ENCODE data around the gene STAT2.
"Not testable (repeated sequence)": the region's sequence is repeated elsewhere in the genome, so short reads cannot be mapped to it uniquely, and the experiment has no call there.

STAT2 gene

GRCh38 chr12:56361487-56362129 lies 1.7 kb upstream of the STAT2 start:
- no peak for DNase-seq (ENCODE audit: low read depth)

- peak; percentile 84 for DNase-seq (ENCODE audit: low read depth)
These were observed 923 bp downstream of the STAT2 start for GRCh38 chr12:56358836-56359532.

- no peak for DNase-seq (ENCODE audit: low read depth)
These were observed 8.6 kb downstream of the STAT2 start for GRCh38 chr12:56351325-56351724.

GRCh38 chr12:56350662-56351061 lies 9.2 kb downstream of the STAT2 start:
- no peak for DNase-seq (ENCODE audit: low read depth)

GRCh38 chr12:56348776-56349175 lies 11.1 kb downstream of the STAT2 start:
- DNase-seq (ENCODE audit: low read depth) = no peak

GRCh38 chr12:56347255-56347654 lies 12.7 kb downstream of the STAT2 start:
- not testable (repeated sequence) for DNase-seq (ENCODE audit: low read depth)

- DNase-seq (ENCODE audit: low read depth) = no peak
These were observed 13.2 kb downstream of the STAT2 start for GRCh38 chr12:56346675-56347074.

GRCh38 chr12:56342290-56342689 lies 17.6 kb downstream of the STAT2 start:
- DNase-seq (ENCODE audit: low read depth) = not testable (repeated sequence)

GRCh38 chr12:56341616-56342015 lies 18.3 kb downstream of the STAT2 start:
- no peak for DNase-seq (ENCODE audit: low read depth)

GRCh38 chr12:56339158-56339422 lies 20.8 kb downstream of the STAT2 start:
- DNase-seq (ENCODE audit: low read depth) = no peak

GRCh38 chr12:56338308-56339157 lies 21.4 kb downstream of the STAT2 start, which contains the start of gene IL23A:
TSS of gene IL23A (plus strand) at chr12:56338884. CDS start at chr12:56339045, 161 bp downstream.
- no peak for DNase-seq (ENCODE audit: low read depth)

- DNase-seq (ENCODE audit: low read depth) = no peak
These were observed 22.1 kb downstream of the STAT2 start for GRCh38 chr12:56337753-56338251.

- DNase-seq (ENCODE audit: low read depth) = no peak
These were observed 23.3 kb downstream of the STAT2 start for GRCh38 chr12:56336361-56337167.

- not testable (repeated sequence) for DNase-seq (ENCODE audit: low read depth)
These were observed 24.4 kb downstream of the STAT2 start for GRCh38 chr12:56335527-56335926.

GRCh38 chr12:56334490-56334793 lies 25.5 kb downstream of the STAT2 start:
- no peak for DNase-seq (ENCODE audit: low read depth)

GRCh38 chr12:56333679-56334489 lies 26.0 kb downstream of the STAT2 start, which contains the start of gene PAN2:
TSS of gene PAN2 (minus strand) at chr12:56334000. CDS start at chr12:56333094, 906 bp downstream.
- DNase-seq (ENCODE audit: low read depth) = peak; percentile 88

GRCh38 chr12:56333197-56333678 lies 26.7 kb downstream of the STAT2 start:
- DNase-seq (ENCODE audit: low read depth) = no peak

GRCh38 chr12:56332512-56333196 lies 27.3 kb downstream of the STAT2 start:
- DNase-seq (ENCODE audit: low read depth) = no peak

GRCh38 chr12:56330936-56331490 lies 28.9 kb downstream of the STAT2 start:
- DNase-seq (ENCODE audit: low read depth) = no peak

GRCh38 chr12:56326533-56326932 lies 33.4 kb downstream of the STAT2 start:
- DNase-seq (ENCODE audit: low read depth) = no peak
